ENCODE data around the gene BCL2L13. TPM values are rescaled to one million over a fixed set of nuclear protein-coding genes. Genes with fewer than 3 reads are reported as not detected.

BCL2L13 gene
- total RNA-seq, 1 donor from 2014 or later: 35.3 TPM

DNA sequence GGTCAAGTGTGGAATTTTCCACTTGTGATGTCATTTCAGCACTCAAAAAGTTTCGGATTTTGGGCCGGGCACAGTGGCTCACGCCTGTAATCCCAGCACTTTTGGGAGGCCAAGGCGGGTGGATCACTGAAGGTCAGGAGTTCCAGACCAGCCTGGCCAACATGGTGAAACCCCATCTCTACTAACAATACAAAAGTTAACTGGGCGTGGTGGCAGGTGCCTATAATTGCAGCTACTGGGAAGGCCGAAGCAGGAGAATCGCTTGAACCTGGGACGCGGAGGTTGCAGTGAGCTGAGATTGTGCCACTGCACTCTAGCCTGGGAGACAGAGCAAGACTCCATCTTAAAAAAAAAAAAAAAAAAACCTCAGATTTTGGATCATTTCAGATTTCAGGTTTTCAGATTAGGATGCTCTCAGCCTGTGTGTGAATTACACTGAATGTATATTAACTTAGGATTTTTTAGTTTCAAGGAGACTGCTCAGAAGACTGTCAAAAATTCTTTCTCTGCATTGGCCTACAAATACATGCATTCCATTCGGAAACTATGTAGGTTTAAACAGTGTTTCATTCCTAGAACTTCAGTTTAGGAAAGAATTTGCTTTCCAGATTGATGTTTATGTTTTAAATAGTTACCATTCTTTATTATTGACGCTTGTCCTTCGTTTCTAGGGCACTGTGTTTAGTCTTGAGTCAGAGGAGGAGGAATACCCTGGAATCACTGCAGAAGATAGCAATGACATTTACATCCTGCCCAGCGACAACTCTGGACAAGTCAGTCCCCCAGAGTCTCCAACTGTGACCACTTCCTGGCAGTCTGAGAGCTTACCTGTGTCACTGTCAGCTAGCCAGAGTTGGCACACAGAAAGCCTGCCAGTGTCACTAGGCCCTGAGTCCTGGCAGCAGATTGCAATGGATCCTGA is 87.7 kb downstream of the BCL2L13 start:
- no peak for DNase-seq (ENCODE audit: low read depth)
- TF ChIP-seq, protein P1, sequence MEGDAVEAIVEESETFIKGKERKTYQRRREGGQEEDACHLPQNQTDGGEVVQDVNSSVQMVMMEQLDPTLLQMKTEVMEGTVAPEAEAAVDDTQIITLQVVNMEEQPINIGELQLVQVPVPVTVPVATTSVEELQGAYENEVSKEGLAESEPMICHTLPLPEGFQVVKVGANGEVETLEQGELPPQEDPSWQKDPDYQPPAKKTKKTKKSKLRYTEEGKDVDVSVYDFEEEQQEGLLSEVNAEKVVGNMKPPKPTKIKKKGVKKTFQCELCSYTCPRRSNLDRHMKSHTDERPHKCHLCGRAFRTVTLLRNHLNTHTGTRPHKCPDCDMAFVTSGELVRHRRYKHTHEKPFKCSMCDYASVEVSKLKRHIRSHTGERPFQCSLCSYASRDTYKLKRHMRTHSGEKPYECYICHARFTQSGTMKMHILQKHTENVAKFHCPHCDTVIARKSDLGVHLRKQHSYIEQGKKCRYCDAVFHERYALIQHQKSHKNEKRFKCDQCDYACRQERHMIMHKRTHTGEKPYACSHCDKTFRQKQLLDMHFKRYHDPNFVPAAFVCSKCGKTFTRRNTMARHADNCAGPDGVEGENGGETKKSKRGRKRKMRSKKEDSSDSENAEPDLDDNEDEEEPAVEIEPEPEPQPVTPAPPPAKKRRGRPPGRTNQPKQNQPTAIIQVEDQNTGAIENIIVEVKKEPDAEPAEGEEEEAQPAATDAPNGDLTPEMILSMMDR (conservative IDR thresholded peaks at IDR 0.05; ENCODE audit: low read depth, low read length): no peak
- no peak overlapping the region for H3K4me3 ChIP-seq (ENCODE audit: low read depth, low read length)

DNA sequence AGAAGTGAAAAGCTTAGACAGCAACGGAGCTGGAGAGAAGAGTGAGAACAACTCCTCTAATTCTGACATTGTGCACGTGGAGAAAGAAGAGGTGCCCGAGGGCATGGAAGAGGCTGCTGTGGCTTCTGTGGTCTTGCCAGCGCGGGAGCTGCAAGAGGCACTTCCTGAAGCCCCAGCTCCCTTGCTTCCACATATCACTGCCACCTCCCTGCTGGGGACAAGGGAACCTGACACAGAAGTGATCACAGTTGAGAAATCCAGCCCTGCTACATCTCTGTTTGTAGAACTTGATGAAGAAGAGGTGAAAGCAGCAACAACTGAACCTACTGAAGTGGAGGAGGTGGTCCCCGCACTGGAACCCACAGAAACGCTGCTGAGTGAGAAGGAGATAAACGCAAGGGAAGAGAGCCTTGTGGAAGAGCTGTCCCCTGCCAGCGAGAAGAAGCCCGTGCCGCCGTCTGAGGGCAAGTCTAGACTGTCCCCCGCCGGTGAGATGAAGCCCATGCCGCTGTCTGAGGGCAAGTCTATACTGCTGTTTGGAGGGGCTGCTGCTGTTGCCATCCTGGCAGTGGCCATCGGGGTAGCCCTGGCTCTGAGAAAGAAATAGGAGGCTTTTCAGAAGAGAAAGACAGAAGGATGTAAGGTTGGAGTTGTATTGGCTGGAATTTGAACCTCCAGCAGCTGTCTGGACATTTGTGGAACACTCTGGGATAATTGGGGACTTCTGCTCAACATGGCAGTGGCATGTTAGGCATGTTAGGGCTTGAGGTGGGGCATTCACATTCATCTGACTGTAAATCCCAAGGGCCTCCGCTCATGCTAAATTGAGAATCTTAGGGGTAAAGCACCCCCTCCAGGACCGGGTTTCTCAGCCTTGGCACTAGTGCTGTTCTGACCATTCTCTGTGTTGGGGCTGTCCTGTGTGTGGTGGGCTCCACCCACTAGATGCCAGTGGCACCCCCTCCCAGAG is 88.7 kb downstream of the BCL2L13 start:
- no peak for DNase-seq (ENCODE audit: low read depth)
- H3K4me3 ChIP-seq (ENCODE audit: low read depth, low read length): no peak overlapping the region
- TF ChIP-seq, protein P1 (conservative IDR thresholded peaks at IDR 0.05; ENCODE audit: low read depth, low read length): no peak

DNA sequence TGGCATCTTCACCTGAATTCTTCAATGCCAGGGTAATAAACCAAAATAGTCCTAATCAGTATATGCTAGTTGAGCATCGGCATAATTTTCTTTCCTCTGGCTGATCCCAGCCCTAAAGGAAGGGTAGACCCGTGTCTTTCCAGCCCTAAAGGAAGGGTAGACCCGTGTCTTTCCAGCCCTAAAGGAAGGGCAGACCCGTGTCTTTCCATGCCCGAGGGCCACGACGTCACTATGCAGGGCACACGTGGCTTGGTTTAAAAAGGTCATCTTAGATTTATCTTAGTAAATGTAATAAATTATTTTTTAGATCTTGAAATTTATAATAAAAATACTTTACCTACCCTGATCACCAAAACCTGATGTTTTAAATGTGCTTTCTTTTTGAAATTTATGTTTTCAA is 90.2 kb downstream of the BCL2L13 start:
- TF ChIP-seq, protein P1 (conservative IDR thresholded peaks at IDR 0.05; ENCODE audit: low read depth, low read length): no peak
- DNase-seq (ENCODE audit: low read depth): no peak
- H3K4me3 ChIP-seq (ENCODE audit: low read depth, low read length): no peak overlapping the region

DNA sequence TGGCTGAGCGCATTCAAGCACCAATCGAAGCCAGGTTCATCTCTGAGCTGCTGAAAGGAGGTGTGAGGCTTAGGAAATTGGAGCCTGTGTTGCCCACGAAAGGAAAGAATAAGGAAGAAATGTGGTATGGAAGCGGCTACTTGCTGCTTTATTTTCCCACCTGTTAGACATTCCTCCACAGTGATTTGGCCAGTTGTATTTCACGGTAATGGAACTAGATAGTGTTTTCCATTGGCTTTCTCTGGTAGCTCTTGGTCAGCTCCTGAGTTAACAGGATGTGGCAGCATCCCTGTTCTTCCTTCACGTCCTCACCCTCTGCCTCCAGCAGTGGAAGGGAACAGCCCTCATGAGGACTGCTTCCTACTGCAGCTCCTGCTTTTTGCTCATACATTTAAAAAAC is 91.0 kb downstream of the BCL2L13 start:
- TF ChIP-seq, protein P1 (conservative IDR thresholded peaks at IDR 0.05; ENCODE audit: low read depth, low read length): no peak
- DNase-seq (ENCODE audit: low read depth): no peak
- H3K4me3 ChIP-seq (ENCODE audit: low read depth, low read length): no peak overlapping the region

DNA sequence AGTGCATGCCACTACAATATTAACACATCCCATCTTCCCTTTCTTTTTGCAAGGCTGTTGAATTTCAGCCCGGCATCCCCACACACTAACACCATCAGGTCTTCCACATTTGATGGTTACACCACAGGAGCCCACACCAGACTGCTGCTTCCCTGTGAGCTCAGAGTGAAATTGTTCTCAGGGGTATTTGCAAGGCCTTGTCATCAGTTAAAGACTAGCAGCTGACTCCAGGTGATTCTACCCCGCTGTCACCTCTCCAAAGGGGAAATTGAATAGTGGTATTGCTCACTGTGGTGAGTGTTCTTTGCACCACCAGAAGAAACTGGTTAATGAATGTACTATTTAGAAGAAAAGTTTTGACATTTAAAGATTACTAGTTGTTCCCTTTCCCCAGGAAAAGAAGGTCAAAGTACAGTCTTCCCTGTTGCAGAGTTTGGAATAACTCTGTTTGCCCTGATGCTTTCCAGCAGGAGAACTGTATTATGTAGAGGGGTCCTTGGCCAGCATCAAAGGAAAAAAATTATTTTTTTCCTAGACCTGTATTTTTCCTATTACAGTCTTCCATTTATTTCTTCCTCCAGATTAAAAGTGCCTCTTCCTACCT is 93.8 kb downstream of the BCL2L13 start:
- TF ChIP-seq, protein P1 (conservative IDR thresholded peaks at IDR 0.05; ENCODE audit: low read depth, low read length): no peak
- no peak overlapping the region for H3K4me3 ChIP-seq (ENCODE audit: low read depth, low read length)
- DNase-seq (ENCODE audit: low read depth): no peak

DNA sequence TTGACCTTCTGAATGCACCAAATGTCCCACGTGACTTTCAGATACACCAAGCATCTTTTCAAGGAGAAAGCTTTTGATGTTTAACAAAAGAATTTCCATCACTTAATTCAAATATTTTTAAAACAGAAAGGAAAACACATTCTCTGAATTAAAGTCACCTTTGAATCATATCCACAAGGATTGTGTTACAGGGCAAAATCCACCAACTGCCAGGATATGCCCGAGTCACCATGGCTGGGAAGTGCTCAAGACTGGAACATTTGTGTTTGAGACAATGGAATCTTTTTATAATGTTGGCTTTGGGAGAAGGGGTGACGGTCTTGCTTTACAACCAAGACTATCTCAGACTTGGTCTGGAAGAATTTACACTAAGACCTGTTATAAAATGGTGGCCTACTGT is 94.9 kb downstream of the BCL2L13 start:
- TF ChIP-seq, protein P1 (conservative IDR thresholded peaks at IDR 0.05; ENCODE audit: low read depth, low read length): no peak
- H3K4me3 ChIP-seq (ENCODE audit: low read depth, low read length): no peak overlapping the region
- no peak for DNase-seq (ENCODE audit: low read depth)

All from epithelial cell of proximal tubule (primary cell).